NCI-H2171 treated with DMSO at 0.1 percent for 48 hours (cell line): Measurements from ENCODE around the gene TOMM70.
A peak's percentile ranks its signal among the peaks of the same experiment; 100 is the strongest.

Experiments used
- DNase-seq: peaks from one replicate; lab custom pipeline; 2025; lab: John Stamatoyannopoulos, UW

The TOMM70 gene

GRCh38 chr3:100325827-100326226 lies 75.1 kb downstream of the TOMM70 start:
- DNase-seq = no peak

GRCh38 chr3:100324044-100324443 lies 76.8 kb downstream of the TOMM70 start:
- DNase-seq = no peak

- DNase-seq = no peak
Observed at GRCh38 chr3:100319951-100320350, 80.9 kb downstream of the TOMM70 start.

- DNase-seq = no peak
Observed at GRCh38 chr3:100317912-100318311, 83.0 kb downstream of the TOMM70 start.

- DNase-seq = peak; percentile 77
Observed at GRCh38 chr3:100316641-100317069, 84.2 kb downstream of the TOMM70 start.
